AG04450 (cell line): ENCODE measurements around the gene SLC29A4. TPM values are rescaled to one million over a fixed set of nuclear protein-coding genes. Genes with fewer than 3 reads are reported as not detected.

Source experiments
- CTCF ChIA-PET: fragments of 300-600, 350-600 bp; formaldehyde crosslinking; extraction: SDS; loops from one replicate; lab custom pipeline; 2022; ENCODE audit warnings: antibody characterized with exemption, inconsistent platforms; lab: Charles Lee
- POLR2A ChIA-PET: fragments of 350-600 bp; formaldehyde crosslinking; extraction: SDS; loops from one replicate; lab custom pipeline; 2021; ENCODE audit warnings: antibody characterized with exemption, inconsistent platforms; lab: Yijun Ruan, JAX
- DNase-seq: peaks from one replicate; pipeline ENCODE4 v3.0.0-alpha.2; 2011; ENCODE audit warnings: low read depth, low spot score
- H3K27ac ChIP-seq: one replicate; pipeline ENCODE4 v1.5.1; 2012; ENCODE audit warnings: low read depth, low read length, control low read depth
- H3K27me3 ChIP-seq: one replicate; pipeline ENCODE4 v1.6.0; 2012; ENCODE audit warnings: low read length; ENCODE audit not compliant: control insufficient read depth, insufficient read depth
- H3K4me3 ChIP-seq: 2 replicates; pipeline ENCODE4 v1.5.1; 2011; ENCODE audit warnings: mild to moderate bottlenecking, low read depth, low read length, control low read depth
- H3K9me3 ChIP-seq: 2 replicates; pipeline ENCODE4 v1.5.1; 2012; ENCODE audit warnings: low read length; ENCODE audit not compliant: control insufficient read depth, insufficient read depth
- polyA plus RNA-seq: library from polyadenylated mRNA; depleted of rRNA; stranded (reverse); fragments of >200 nt; gene quantifications from 2 replicates; pipeline ENCODE4 v1.2.3, GENCODE V29; 2011
- TF ChIP-seq, protein P1 (sequence below): IDR thresholded peaks from 2 replicates; pipeline ENCODE4 v1.5.1; 2011; ENCODE audit warnings: low read depth, low read length, control low read depth, inconsistent platforms

SLC29A4 gene
- polyA plus RNA-seq, 1 experiment: 4.5 TPM

DNA sequence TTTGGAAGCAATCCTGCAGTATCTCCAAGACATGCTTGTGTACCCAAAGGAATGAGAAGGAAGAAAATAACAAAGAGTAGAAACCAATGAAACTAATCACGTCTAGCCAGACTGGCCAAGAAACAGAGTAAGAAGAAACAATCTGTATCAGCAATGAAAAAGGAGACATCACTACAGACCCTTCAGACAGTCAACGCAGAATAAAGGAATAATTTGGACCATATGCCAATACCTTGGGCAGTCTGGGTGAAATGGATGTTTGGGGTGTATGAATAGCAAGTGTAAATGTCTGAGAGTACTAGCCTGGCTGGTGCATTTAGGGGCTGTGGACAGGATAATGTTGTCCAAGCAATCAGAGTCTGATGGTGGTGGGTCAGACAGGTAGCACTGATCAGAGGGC lies 61.1 kb downstream of the SLC29A4 start:
- ChIA-PET POLR2A (no interaction called here), CTCF (no interaction called here)
- TF ChIP-seq, protein P1, sequence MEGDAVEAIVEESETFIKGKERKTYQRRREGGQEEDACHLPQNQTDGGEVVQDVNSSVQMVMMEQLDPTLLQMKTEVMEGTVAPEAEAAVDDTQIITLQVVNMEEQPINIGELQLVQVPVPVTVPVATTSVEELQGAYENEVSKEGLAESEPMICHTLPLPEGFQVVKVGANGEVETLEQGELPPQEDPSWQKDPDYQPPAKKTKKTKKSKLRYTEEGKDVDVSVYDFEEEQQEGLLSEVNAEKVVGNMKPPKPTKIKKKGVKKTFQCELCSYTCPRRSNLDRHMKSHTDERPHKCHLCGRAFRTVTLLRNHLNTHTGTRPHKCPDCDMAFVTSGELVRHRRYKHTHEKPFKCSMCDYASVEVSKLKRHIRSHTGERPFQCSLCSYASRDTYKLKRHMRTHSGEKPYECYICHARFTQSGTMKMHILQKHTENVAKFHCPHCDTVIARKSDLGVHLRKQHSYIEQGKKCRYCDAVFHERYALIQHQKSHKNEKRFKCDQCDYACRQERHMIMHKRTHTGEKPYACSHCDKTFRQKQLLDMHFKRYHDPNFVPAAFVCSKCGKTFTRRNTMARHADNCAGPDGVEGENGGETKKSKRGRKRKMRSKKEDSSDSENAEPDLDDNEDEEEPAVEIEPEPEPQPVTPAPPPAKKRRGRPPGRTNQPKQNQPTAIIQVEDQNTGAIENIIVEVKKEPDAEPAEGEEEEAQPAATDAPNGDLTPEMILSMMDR: no peak
- Histone ChIP-seq H3K4me3 (no peak overlapping the region), H3K27ac (no peak overlapping the region), H3K9me3 (peaks cover 29% of the 10 kb centered on the region), H3K27me3 (no peaks in the 10 kb centered on the region)
- DNase-seq: no peak

DNA sequence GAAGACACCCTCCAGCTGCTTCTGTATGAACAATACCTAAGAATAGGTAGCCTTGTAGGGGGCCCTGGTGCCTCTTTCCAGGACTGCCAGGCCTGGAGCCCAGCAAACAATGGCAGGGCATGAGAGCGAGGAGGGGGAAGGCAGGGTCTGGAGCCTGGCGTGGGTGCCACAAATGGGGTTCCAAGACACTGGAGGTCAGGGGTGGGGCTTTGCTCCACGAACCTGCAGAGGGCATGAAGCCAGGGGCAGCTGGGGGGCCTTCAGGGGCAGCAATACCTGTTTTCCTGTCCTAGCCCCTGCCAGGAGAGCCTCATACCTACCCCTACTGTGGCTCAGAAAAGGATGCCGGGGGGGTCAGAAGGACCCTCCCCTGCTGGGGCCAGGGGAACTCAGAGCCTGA lies 61.6 kb downstream of the SLC29A4 start:
- ChIA-PET POLR2A (no interaction called here), CTCF (no interaction called here)
- H3K4me3 ChIP-seq: no peak overlapping the region
- TF ChIP-seq, protein P1: no peak
- peaks cover 29% of the 10 kb centered on the region for H3K9me3 ChIP-seq
- DNase-seq: no peak
- no peak overlapping the region for H3K27ac ChIP-seq
- H3K27me3 ChIP-seq: no peaks in the 10 kb centered on the region

- TF ChIP-seq, protein P1: no peak
- ChIA-PET POLR2A (no interaction called here), CTCF (no interaction called here)
- no peaks in the 10 kb centered on the region for H3K27me3 ChIP-seq
- peaks cover 29% of the 10 kb centered on the region for H3K9me3 ChIP-seq
- DNase-seq: no peak
- no peak overlapping the region for H3K4me3 ChIP-seq
- no peak overlapping the region for H3K27ac ChIP-seq
These were observed 62.4 kb downstream of the SLC29A4 start for GRCh38 chr7:5345171-5345570.

GRCh38 chr7:5345671-5346070 lies 62.9 kb downstream of the SLC29A4 start:
- H3K27ac ChIP-seq: no peak overlapping the region
- CTCF ChIA-PET: no interaction called here
- H3K27me3 ChIP-seq: no peaks in the 10 kb centered on the region
- TF ChIP-seq, protein P1: no peak
- no peak overlapping the region for H3K4me3 ChIP-seq
- POLR2A ChIA-PET: no interaction called here
- peaks cover 29% of the 10 kb centered on the region for H3K9me3 ChIP-seq
- DNase-seq: no peak

DNA sequence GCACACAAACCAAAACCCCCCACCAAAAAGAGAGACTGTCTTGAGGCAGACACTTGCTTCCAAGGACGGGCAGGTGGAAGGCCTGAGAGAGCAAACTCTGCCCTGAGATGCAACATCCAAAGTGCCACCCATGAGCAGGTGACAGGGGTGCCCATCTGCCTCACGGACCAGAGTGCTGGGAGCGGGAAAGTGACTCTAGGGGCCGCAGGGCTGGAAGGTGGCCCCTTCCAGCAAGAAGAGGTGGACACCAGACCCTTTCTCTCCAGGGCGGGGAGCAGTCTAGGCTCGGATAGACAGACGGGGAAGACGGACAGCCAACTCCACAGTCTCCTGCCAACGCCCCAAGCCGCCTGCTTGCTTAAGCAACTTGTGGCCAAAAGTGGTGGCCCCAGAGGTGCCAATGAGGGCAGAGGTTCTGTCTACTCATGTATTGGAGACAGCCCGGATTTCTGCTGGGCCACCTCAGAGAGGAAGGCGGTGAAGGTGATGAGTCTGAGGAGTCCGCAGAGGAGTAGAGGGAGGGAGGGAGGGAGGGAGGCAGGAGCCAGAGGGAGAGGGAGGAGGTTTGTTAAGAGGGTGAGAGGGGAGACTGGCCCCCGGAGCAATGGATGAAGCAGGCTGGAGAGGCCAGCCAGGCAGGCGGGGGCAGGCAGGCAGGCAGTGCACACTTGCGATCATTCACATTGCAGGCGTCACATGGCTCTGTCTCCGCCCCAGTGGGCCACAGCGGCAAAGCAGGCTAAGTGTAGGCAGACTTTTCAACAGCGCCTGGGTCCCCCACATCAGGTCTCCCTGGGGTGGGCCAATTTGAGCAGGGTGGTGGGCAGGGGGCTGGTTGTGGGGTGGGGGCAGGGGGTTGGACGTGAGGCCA lies 65.6 kb downstream of the SLC29A4 start:
- CTCF ChIA-PET: no interaction called here
- Histone ChIP-seq H3K27me3 (no peaks in the 10 kb centered on the region), H3K4me3 (no peak overlapping the region), H3K27ac (no peak overlapping the region), H3K9me3 (peaks cover 24% of the 10 kb centered on the region)
- TF ChIP-seq, protein P1: no peak
- DNase-seq: no peak
- POLR2A ChIA-PET: no interaction called here
